Putamen (tissue), 1 donor: ENCODE data around the gene FAM50A.
"Not testable (repeated sequence)": the region's sequence is repeated elsewhere in the genome, so short reads cannot be mapped to it uniquely, and the experiment has no call there.

ENCODE experiments used
- DNase-seq: peaks from one replicate; pipeline ENCODE4 v3.0.0-alpha.2; 2016; ENCODE audit warnings: low spot score

Gene FAM50A

DNA sequence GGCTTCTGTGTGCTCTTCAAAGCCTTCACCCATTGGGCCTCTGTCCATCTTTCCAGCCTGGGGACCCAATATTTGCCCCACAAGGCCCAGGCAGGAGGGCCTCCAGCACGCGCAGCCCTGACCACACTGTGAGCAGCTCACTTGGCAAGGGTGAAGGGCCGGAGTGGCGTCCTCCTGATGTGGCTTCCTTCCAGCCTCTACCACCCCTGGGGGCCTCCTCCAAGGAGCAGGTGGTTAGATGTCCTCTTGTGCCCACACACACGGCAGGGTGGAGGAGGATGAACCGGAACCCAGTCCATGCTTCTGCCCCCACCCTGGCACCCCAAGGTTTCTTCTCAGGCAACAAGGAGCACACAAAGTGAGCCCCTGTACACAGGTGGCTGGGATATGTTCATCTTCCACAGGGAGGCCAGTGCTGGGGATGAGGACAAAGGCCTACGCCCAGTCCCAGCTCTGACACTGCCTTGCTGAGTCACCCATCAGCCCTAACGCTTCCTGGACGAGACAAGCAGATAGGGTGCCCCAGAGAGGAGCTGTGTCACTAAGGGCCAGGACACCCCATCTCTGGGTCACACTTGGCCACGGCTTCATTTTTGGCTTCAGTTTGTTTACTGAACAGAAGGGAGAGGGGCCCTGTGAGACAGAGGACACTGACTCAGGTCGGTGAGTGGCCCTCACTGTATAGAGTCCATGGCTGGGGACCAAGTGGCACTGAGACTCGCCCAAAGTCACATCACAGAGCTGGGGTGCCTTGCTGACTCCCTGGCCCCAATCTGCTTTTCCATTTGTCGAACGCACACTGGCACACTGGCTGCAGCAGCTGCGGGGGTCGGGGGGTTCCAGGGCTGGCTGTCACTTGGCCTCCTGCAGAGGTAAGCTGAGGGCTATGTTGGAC, 40.6 kb downstream of the FAM50A start:
- DNase-seq: no peak

DNA sequence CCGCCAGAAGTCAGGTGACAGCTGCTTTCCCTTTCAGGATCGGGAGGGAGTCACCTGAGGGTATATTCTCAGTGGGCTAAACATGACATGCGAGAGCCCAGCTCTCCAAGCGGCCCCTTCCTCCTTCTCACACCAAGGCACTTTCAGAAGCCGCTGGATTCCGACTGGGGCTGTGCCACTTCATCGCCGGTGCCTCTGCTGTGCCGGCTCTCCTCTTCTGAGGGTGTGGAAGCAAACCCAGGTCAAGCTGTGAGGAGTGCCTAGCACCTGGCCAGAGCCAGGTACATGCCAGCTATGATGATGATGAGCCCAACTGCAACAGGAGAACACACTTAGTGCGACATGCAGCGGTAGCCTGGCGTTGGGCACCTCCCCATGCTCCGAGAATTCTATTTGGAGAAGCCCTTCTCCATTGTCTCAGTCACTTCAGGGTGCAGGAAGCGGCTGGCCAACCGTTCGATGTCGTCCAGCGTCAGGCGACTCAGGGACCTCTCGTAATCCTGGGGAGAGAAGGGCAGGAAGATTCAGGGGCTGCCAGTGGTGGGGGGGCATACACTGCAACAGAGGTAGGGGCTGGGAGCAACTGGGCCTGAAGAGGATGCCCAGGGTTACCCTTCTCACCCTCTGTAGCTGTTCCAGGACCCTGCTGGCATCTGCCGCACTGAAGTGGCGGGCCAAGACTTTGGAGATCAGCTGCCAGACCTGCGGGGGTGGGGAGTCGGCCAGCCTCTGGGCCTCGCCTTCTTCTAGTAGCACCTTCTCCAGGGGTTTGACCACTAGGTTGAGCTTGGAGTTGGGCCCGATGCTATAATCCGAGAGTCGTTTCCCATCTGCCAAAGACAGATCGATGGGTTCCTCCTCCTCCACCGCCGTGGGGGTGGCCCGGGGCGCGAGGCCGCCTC, 41.5 kb downstream of the FAM50A start:
- DNase-seq: no peak

DNA sequence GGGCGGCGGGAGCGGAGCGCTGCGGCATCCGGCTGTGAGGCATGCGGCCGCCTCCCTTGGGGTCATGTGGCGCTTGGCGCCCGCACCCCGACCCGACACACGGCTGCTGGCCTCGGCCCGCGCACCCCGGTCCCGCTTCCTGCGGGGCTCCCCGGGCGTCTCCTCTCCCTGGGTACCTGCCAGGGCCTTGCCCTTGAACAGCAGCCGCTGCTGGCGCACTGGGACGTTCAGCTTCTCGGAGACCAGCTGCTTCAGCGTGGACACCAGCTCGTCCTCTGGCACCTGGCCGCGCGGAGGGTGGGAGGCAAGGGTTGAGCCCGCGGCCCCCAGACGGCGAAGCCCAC, 42.1 kb downstream of the FAM50A start:
- no peak for DNase-seq

DNA sequence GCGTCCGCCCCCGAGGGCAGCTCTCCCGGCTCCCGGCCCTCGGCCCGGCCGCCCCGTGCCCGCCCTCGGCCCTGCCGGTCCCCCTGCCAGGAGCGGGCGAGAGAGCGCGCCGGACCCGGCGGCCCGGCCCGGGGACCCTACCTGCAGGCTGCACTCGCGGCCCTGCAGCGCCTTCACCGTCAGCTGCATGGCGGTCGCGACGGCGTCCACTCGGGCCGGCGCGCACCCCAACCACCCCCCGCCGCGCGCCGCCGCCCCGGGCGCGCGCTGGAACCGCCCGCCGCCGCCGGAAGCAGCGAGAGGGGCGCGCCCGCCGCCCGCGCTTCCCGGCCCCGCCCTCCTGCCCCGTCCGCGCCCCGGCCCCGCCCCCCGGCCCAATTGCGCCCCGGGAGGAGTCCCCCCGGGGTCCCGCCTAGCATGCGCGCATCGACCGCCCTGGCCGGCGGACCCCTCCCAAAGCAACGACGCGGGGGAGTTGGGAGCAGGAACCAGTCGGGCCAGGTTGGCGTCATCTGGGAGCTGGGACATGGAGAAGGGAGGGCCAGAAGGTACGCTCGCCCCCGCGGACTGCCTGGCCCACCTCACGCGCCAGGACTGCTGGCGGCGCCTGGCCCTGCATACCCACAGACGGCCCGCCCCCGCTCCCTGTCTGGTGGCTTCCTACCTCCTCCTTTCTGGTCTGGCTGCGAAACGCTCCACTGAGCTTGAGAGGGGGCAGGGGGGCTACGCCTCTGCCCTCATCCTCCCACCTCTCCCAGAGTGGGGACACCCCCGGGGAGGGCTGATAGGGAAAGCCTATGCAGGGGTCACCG, 42.7 kb downstream of the FAM50A start, which contains the start of gene UBL4A:
TSS of gene UBL4A (minus strand) at position 220 of the 812 bp plus-strand sequence. CDS start at position 189, 31 bp downstream.
- DNase-seq: peak; percentile 44

DNA sequence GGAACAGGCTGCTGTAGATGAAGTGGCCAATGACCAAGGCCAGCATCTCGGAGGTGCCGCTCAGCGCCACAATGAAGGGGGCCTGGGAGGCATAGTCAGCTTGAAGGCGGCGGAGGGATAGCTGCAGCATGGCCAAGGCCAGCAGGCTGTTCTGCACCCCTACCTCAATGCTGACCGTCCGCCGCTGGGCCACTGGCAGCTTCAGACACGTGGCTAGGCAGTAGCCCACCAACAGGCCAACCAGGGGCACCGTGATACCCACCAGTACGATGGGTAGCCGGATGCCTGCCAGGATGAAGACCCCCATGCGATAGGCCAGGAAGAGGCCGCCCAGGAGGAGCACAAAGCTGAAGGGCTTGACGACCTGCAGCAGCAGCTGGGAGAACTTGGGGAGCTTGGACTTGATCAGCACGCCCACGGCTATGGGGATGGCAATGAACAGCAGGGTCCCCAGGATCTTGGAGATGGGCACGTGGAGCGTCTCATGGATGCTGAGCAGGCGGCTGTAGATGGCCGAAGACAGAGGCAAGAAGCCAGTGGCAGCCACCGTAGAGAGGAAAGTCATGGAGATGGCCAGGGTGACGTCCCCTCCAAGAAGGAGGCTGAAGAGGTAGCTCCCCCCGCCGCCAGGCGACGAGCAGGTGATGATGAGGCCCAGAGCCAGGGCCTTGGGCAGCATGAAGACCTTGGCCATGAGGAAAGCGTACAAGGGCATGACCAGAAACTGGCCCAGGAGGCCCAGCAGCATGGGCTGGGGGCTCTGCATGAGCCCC, 43.8 kb downstream of the FAM50A start:
- DNase-seq: no peak

- no peak for DNase-seq
Observed at GRCh38 chrX:154488336-154489075, 44.6 kb downstream of the FAM50A start.

- DNase-seq: no peak
Observed at GRCh38 chrX:154489182-154489581, 45.2 kb downstream of the FAM50A start.

GRCh38 chrX:154490021-154490413, 46.1 kb downstream of the FAM50A start:
- DNase-seq: no peak

GRCh38 chrX:154490414-154491083, 46.6 kb downstream of the FAM50A start, which contains the start of gene SLC10A3:
SLC10A3 (minus strand) TSS chrX:154490629; CDS start chrX:154488940, 1,689 bp downstream.
- DNase-seq: peak; percentile 95

DNA sequence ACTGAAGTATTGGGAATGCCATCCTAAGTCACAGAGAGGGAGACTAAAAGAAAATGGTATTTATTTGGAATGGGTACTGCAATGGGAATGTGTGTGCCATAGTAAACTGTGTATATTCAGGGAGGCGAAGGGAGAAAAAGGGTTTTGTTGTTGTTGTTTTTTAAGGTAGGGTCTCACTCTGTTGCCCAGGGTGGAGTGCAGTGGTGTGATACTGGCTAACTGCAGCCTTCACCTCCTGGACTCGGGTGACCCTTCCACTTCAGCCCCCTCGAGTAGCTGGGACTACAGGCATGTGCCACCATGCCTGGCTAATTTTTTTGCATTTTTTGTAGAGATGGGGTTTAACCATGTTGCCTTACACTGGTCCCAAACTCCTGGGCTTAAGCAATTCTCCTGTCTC, 50.8 kb downstream of the FAM50A start:
- no peak for DNase-seq

DNA sequence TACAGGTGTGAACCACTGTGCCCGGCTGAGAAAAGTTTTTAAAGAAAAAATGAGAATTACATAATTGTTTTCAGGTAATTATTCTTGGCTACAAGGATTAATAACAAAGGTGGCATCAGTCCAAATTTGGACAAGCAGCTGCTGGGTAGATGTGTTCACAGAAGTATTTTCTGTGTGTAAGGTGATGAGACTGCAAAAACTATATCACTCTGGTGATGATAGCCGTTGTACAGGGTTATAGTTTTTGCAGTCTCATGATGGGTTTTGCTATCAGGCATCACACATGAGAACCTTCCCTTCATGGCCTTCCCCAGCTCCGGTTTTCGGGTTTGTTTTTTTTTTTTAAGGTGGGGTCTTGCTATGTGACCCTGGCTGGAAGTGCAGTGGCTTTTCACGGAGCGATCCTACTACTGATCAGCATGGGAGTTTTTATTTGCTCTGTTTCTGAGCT, 51.6 kb downstream of the FAM50A start:
- no peak for DNase-seq

- not testable (repeated sequence) for DNase-seq
Observed at GRCh38 chrX:154496591-154497137, 52.7 kb downstream of the FAM50A start.
